GM13976 (cell line): Measurements from ENCODE around the gene IER5L.

Source experiments
- DNase-seq: peaks from one replicate; pipeline ENCODE4 v3.0.0; 2012; ENCODE audit warnings: low spot score
- in situ Hi-C: fragments of 300-500 bp; cut with MboI; formaldehyde crosslinking; loops from one replicate; pipeline ENCODE4 v1.12.0; 2022; ENCODE audit warnings: low sequenced_read_pairs, mixed read lengths, inconsistent platforms; ENCODE audit not compliant: unreplicated experiment
- TF ChIP-seq, protein P1 (sequence below): IDR thresholded peaks from 2 replicates; pipeline ENCODE4 v1.5.1; 2012; ENCODE audit warnings: borderline replicate concordance, mild to moderate bottlenecking; ENCODE audit not compliant: insufficient read depth; ENCODE audit errors: extremely low read depth, missing control alignments, control extremely low read depth

IER5L gene

DNA sequence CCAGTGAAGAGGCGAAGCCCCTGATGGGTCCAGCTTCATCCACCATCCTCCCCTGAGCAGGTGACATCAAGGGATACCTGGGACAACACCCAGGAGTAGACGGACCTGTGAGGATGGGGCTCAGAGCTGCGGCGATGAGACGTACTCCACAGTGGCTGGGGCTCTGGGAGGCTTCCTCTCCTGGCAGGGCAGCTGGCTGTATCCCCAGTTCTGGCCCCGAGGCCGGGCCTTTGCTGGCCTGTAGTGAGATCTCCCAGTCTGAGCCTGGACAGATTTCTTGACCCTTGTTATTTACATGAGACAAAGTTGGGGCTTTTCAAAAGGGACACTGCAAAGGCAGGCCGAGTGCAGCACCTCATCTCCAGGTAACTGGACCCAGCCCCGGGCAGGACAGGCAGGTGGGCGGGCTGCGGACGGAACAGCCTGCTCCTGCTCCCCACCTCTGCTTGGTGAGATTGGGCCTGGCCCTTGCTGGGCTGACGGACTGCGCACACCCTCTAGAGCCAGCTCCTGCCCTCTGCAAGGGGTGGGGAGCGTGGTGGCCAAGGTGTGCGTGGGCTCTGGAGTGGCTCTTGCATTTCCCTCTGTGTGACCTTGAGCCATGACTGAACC is 23.1 kb downstream of the IER5L start:
- in situ Hi-C loops: no loop called here
- TF ChIP-seq, protein P1, sequence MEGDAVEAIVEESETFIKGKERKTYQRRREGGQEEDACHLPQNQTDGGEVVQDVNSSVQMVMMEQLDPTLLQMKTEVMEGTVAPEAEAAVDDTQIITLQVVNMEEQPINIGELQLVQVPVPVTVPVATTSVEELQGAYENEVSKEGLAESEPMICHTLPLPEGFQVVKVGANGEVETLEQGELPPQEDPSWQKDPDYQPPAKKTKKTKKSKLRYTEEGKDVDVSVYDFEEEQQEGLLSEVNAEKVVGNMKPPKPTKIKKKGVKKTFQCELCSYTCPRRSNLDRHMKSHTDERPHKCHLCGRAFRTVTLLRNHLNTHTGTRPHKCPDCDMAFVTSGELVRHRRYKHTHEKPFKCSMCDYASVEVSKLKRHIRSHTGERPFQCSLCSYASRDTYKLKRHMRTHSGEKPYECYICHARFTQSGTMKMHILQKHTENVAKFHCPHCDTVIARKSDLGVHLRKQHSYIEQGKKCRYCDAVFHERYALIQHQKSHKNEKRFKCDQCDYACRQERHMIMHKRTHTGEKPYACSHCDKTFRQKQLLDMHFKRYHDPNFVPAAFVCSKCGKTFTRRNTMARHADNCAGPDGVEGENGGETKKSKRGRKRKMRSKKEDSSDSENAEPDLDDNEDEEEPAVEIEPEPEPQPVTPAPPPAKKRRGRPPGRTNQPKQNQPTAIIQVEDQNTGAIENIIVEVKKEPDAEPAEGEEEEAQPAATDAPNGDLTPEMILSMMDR: no peak
- DNase-seq: no peak

DNA sequence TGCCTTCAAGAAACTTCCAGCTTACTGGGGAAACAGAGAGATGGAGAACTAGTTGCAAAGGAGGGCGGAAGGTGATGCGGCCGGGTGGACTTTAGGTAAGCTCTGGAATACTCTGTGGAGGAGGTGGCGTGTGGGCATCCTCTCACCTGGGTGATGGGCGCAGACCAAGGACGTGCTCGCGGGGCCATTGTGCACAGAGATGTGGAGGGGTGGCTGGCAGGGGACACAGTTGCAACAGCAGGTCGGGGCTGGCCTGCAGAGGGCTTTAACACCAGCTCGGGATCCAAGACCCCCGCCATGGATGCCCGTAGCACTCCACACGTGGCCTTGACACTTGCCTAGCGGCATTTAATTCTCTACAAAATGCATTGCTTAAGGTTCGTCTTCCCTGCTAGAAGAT is 26.6 kb downstream of the IER5L start:
- in situ Hi-C loops: no loop called here
- TF ChIP-seq, protein P1: no peak
- no peak for DNase-seq

DNA sequence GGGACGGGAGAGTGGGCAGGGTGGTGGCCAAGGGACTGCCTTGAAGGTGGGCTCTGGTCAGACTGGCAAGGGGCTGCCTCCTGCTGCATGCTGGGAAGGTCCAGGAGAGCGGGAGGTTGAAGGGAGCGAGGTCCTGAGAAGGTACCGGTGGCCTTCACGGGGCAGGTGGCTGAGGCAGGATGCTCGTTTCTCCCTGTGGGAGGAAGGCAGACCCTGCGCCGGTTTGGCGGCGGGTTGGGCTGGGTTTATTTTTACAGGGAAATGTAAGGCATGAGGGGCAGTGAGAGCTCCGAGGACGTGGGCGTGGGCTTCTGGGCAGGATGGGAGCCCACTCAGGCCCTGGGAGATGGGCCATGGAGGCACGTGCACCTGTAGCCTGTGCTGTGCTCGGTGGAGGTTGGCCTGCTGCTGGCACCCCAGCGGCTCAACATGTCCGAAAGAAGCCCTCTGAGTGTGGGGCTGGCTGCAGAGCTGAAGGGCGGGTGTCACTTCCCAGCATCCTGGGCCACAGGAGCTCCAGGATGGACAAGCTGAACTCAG is 27.3 kb downstream of the IER5L start:
- TF ChIP-seq, protein P1: no peak
- in situ Hi-C loops: no loop called here
- no peak for DNase-seq

DNA sequence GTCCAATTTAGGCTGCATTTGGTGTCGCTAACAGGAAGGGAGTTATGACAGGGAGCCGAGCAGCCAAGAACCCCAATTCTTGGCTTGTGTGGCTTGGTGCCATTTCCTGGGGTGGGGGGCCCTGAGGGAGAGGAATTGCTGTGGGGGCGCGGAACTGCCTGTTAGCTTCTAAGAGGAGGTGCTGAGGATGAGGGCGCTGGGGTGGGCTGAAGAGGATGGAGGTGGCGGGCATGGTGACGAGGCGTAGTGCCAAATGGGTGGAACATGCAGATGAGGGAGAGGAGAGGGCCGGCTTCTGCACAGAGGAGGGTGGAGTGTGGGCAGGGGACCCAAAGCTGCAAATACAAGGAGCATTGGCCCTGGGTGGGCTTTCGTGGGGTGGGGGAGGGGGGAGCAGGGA is 27.9 kb downstream of the IER5L start:
- TF ChIP-seq, protein P1: no peak
- in situ Hi-C loops: no loop called here
- no peak for DNase-seq

DNA sequence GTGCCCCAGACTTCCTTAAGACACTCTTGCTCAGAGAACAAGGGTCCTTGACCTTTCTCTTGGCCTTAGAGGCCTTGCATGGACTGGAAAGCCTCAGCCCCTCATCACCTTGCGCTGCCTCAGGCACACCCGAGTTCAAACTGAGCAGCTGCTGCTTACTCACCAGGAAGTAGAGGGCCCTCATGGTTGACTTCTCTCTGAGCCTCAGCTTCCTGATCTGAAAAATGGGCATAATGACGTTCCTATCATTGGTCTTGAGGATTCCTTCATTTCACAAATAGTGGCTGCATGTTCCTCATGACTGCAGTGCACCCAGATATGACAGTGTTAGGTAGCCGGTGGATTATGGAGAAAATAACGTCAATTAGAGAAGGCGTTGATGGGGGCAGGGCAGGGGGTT is 28.6 kb downstream of the IER5L start:
- no peak for DNase-seq
- TF ChIP-seq, protein P1: no peak
- in situ Hi-C loops: loop anchor here (25.0 kb wide), 1 partner anchor 638 kb away; no protein-coding TSS in a partner anchor

DNA sequence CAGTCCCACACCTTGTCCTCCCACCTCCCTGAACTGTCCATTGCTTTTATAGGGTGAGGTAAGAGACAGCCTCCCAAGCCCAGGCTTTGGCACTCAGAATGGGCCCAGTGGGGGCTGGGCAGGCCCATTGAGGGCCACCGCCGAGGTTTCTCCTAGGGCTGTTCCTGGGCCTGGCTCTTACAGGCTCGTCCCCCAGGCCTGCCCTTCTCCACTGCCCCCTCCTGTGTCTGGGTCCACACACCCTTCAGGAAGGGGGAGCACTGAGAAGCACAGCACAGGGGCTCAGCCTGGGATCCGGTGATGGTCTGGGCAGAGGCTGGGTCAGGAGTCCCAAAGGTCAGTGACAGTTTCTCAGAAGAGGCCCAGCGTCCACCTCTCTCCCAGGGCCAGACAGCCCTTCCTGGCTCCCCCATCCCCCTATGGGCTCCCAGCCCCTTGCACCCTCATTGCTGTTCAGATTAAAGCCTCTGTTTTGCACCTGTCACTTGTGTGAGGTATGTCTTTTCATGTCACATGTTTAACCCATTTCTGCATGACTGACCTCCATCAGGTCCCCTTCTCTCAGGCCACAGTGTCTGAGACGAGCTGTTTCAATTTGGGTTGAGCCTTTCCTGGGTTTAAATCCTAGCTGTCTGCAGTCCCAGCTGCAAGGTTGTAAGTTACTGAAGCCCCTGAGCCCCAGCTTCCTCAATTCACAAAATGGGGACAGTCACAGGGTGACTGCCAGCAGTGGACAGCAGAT is 29.4 kb downstream of the IER5L start:
- TF ChIP-seq, protein P1: no peak
- in situ Hi-C loops: loop anchor here (25.0 kb wide), 1 partner anchor 639 kb away; no protein-coding TSS in a partner anchor
- peak; percentile 69 for DNase-seq
